Neural cell (in vitro differentiated cells): ENCODE measurements around the gene SMCR8. TPM values are rescaled to one million over a fixed set of nuclear protein-coding genes. Genes with fewer than 3 reads are reported as not detected.

Experiments
- H2AFZ ChIP-seq: fragments of 200-600, 300-800 bp; sonication (generic), shearing (Covaris generic); 2 replicates; pipeline ENCODE4 v1.6.0; 2014; ENCODE audit warnings: low read depth, mild to moderate bottlenecking, antibody characterized with exemption, low read length, moderate library complexity
- H3F3A ChIP-seq: fragments of 200-600 bp; shearing (Covaris generic); 2 replicates; pipeline ENCODE4 v1.6.1; 2016; ENCODE audit warnings: mild to moderate bottlenecking, moderate library complexity, mixed read lengths, antibody characterized with exemption, low read length; ENCODE audit not compliant: insufficient read depth, poor library complexity, severe bottlenecking
- H3K27ac ChIP-seq: fragments of 200-600, 300-800 bp; sonication (generic), shearing (Covaris generic); 2 replicates; pipeline ENCODE4 v1.5.1; 2014; ENCODE audit warnings: mild to moderate bottlenecking, low read length, moderate library complexity
- H3K27me3 ChIP-seq: fragments of 300-800, 200-600 bp; sonication (generic), shearing (Covaris generic); 2 replicates; pipeline ENCODE4 v1.6.0; 2014; ENCODE audit warnings: mild to moderate bottlenecking, low read depth, low read length, moderate library complexity; ENCODE audit not compliant: insufficient read depth
- H3K36me3 ChIP-seq: fragments of 300-800, 200-600 bp; sonication (generic), shearing (Covaris generic); 2 replicates; pipeline ENCODE4 v1.5.1; 2014; ENCODE audit warnings: mild to moderate bottlenecking, antibody characterized with exemption, low read length, moderate library complexity; ENCODE audit not compliant: insufficient read depth
- H3K4me2 ChIP-seq: fragments of 300-800, 200-600 bp; sonication (generic), shearing (Covaris generic); 2 replicates; pipeline ENCODE4 v1.6.0; 2014; ENCODE audit warnings: mild to moderate bottlenecking, low read length
- H3K4me3 ChIP-seq: fragments of 300-800, 200-600 bp; sonication (generic), shearing (Covaris generic); 2 replicates; pipeline ENCODE4 v1.5.1; 2014; ENCODE audit warnings: mild to moderate bottlenecking, low read length, moderate library complexity
- H3K79me2 ChIP-seq: fragments of 200-600 bp; shearing (Covaris generic); replicated peaks from 2 replicates; pipeline ENCODE4 v1.6.0; 2014; ENCODE audit warnings: mild to moderate bottlenecking, low read length, moderate library complexity; ENCODE audit not compliant: insufficient read depth
- H3K9ac ChIP-seq: fragments of 300-800, 200-600 bp; sonication (generic), shearing (Covaris generic); 2 replicates; pipeline ENCODE4 v1.6.1; 2016; ENCODE audit warnings: mild to moderate bottlenecking, low read length, mixed read lengths
- H3K9me2 ChIP-seq: fragments of 200-600 bp; shearing (Covaris generic); 2 replicates; pipeline ENCODE4 v1.6.1; 2016; ENCODE audit warnings: mild to moderate bottlenecking, low read length, mixed read lengths; ENCODE audit not compliant: insufficient read depth
- H3K9me3 ChIP-seq: fragments of 200-600, 300-800 bp; sonication (generic), shearing (Covaris generic); 2 replicates; pipeline ENCODE4 v1.6.1; 2016; ENCODE audit warnings: mild to moderate bottlenecking, mixed run types, low read length, moderate library complexity, mixed read lengths
- H4K20me1 ChIP-seq: fragments of 200-600 bp; shearing (Covaris generic); 2 replicates; pipeline ENCODE4 v1.6.1; 2016; ENCODE audit warnings: mild to moderate bottlenecking, mixed run types; ENCODE audit not compliant: insufficient read depth
- CTCF ChIP-seq: fragments of 450-650 bp; IDR thresholded peaks from 2 replicates; pipeline ENCODE4 v1.5.1; 2014; ENCODE audit warnings: antibody characterized with exemption, mild to moderate bottlenecking, moderate library complexity; ENCODE audit not compliant: poor library complexity, severe bottlenecking
- EP300 ChIP-seq: fragments of 450-650 bp; conservative IDR thresholded peaks from 2 replicates; pipeline ENCODE4 v1.6.1; 2014; ENCODE audit warnings: antibody characterized with exemption, mild to moderate bottlenecking, moderate library complexity; ENCODE audit not compliant: poor library complexity, severe bottlenecking
- EZH2 ChIP-seq: fragments of 200-600, 300-800 bp; shearing (Covaris generic), sonication (generic); IDR thresholded peaks from 2 replicates; pipeline ENCODE4 v1.6.1; 2014; ENCODE audit warnings: antibody characterized with exemption, low read length, borderline replicate concordance, mild to moderate bottlenecking; ENCODE audit not compliant: insufficient read depth, poor library complexity, severe bottlenecking
- MXI1 ChIP-seq: fragments of 450-650 bp; conservative IDR thresholded peaks from 2 replicates; pipeline ENCODE4 v1.6.1; 2014; ENCODE audit warnings: antibody characterized with exemption, mild to moderate bottlenecking; ENCODE audit not compliant: poor library complexity, severe bottlenecking
- POLR2AphosphoS5 ChIP-seq: IDR thresholded peaks from 2 replicates; pipeline ENCODE4 v1.6.1; 2012
- RAD21 ChIP-seq: fragments of 450-650 bp; conservative IDR thresholded peaks from 2 replicates; pipeline ENCODE4 v1.6.1; 2014; ENCODE audit warnings: antibody characterized with exemption, mild to moderate bottlenecking, moderate library complexity
- SMC3 ChIP-seq: fragments of 450-650 bp; conservative IDR thresholded peaks from 2 replicates; pipeline ENCODE4 v1.6.1; 2014; ENCODE audit warnings: antibody characterized with exemption, mild to moderate bottlenecking, moderate library complexity; ENCODE audit not compliant: poor library complexity
- TAF1 ChIP-seq: IDR thresholded peaks from 2 replicates; pipeline ENCODE4 v1.6.1; 2012; ENCODE audit warnings: low read depth
- polyA plus RNA-seq: library from polyadenylated mRNA; depleted of rRNA; stranded (reverse); fragments of >200 nt; gene quantifications from 2 replicates; pipeline ENCODE4 v1.2.3, GENCODE V29; 2014
- TF ChIP-seq, protein P1 (sequence below): IDR thresholded peaks from 2 replicates; pipeline ENCODE4 v1.6.1; 2012; ENCODE audit warnings: borderline replicate concordance

Gene SMCR8
- polyA plus RNA-seq, 1 donor from 2014 or later = 4.3 TPM

- H3K4me3 ChIP-seq = no peak overlapping the region
- H3K9ac ChIP-seq = no peak overlapping the region
- no peaks in the 10 kb centered on the region for H3K9me2 ChIP-seq
- H4K20me1 ChIP-seq = no peaks in the 10 kb centered on the region
- H2AFZ ChIP-seq = no peak overlapping the region
- H3K36me3 ChIP-seq = peaks cover 3% of the 10 kb centered on the region
- no peak overlapping the region for H3K27ac ChIP-seq
- no peaks in the 10 kb centered on the region for H3K27me3 ChIP-seq
- TF ChIP-seq EP300 (no peak), EZH2 (no peak)
- no peaks in the 10 kb centered on the region for H3K79me2 ChIP-seq
- H3F3A ChIP-seq = no peaks in the 10 kb centered on the region
- no peaks in the 10 kb centered on the region for H3K9me3 ChIP-seq
- no peak overlapping the region for H3K4me2 ChIP-seq
Measured at GRCh38 chr17:18277076-18277475, 38.0 kb upstream of the SMCR8 start.

GRCh38 chr17:18278867-18279266, 36.2 kb upstream of the SMCR8 start:
- no peak overlapping the region for H2AFZ ChIP-seq
- H3K4me3 ChIP-seq = no peak overlapping the region
- no peak overlapping the region for H3K9ac ChIP-seq
- H3K9me2 ChIP-seq = no peaks in the 10 kb centered on the region
- H3K27ac ChIP-seq = no peak overlapping the region
- H3F3A ChIP-seq = no peaks in the 10 kb centered on the region
- no peaks in the 10 kb centered on the region for H3K27me3 ChIP-seq
- no peaks in the 10 kb centered on the region for H3K36me3 ChIP-seq
- H4K20me1 ChIP-seq = no peaks in the 10 kb centered on the region
- H3K79me2 ChIP-seq = no peaks in the 10 kb centered on the region
- no peak overlapping the region for H3K4me2 ChIP-seq
- H3K9me3 ChIP-seq = no peaks in the 10 kb centered on the region
- TF ChIP-seq POLR2AphosphoS5 (no peak), EZH2 (no peak), MXI1 (no peak), SMC3 (no peak), CTCF (no peak), TAF1 (no peak), EP300 (no peak), RAD21 (no peak)
- TF ChIP-seq, protein P1, sequence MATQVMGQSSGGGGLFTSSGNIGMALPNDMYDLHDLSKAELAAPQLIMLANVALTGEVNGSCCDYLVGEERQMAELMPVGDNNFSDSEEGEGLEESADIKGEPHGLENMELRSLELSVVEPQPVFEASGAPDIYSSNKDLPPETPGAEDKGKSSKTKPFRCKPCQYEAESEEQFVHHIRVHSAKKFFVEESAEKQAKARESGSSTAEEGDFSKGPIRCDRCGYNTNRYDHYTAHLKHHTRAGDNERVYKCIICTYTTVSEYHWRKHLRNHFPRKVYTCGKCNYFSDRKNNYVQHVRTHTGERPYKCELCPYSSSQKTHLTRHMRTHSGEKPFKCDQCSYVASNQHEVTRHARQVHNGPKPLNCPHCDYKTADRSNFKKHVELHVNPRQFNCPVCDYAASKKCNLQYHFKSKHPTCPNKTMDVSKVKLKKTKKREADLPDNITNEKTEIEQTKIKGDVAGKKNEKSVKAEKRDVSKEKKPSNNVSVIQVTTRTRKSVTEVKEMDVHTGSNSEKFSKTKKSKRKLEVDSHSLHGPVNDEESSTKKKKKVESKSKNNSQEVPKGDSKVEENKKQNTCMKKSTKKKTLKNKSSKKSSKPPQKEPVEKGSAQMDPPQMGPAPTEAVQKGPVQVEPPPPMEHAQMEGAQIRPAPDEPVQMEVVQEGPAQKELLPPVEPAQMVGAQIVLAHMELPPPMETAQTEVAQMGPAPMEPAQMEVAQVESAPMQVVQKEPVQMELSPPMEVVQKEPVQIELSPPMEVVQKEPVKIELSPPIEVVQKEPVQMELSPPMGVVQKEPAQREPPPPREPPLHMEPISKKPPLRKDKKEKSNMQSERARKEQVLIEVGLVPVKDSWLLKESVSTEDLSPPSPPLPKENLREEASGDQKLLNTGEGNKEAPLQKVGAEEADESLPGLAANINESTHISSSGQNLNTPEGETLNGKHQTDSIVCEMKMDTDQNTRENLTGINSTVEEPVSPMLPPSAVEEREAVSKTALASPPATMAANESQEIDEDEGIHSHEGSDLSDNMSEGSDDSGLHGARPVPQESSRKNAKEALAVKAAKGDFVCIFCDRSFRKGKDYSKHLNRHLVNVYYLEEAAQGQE = no peak

DNA sequence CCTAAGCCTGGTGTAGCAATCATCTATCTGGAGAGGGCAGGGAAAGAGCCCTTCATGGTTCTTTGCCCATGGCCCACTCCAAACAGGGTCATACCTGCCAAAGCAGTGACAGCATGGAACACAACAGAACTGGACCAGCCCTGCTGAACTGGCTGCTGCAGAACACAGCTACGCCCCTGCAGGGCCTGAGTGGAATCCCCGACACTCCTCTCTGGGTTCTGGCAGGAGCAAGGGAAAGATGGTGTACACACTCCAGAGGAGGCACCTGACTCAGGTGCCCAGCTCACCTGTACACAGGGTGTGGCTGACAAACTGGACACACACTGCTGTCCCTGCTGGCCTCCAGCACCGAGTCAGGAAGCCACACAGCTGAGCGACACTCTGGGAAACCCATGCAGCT, 34.8 kb upstream of the SMCR8 start:
- Histone ChIP-seq H3K4me2 (no peak overlapping the region), H3K9me2 (no peaks in the 10 kb centered on the region), H3K9me3 (no peaks in the 10 kb centered on the region), H4K20me1 (no peaks in the 10 kb centered on the region), H3F3A (no peaks in the 10 kb centered on the region), H3K79me2 (no peaks in the 10 kb centered on the region), H3K27me3 (no peaks in the 10 kb centered on the region), H3K4me3 (no peak overlapping the region), H3K9ac (no peak overlapping the region), H2AFZ (no peak overlapping the region), H3K27ac (no peak overlapping the region), H3K36me3 (no peaks in the 10 kb centered on the region)
- no peak for TF ChIP-seq TAF1
- TF ChIP-seq CTCF = no peak
- no peak for TF ChIP-seq EP300
- TF ChIP-seq SMC3 = no peak
- TF ChIP-seq, protein P1 = no peak
- no peak for TF ChIP-seq EZH2
- no peak for TF ChIP-seq RAD21
- no peak for TF ChIP-seq POLR2AphosphoS5
- no peak for TF ChIP-seq MXI1
